Rectal smooth muscle tissue (tissue), 1 donor: ENCODE results near the gene MCUB.
A peak's percentile ranks its signal among the peaks of the same experiment; 100 is the strongest.

Experiments
- H3K27ac ChIP-seq: one replicate; pipeline ENCODE4 v1.7.0; 2013; ENCODE audit warnings: low read depth, low read length, inconsistent platforms
- H3K27me3 ChIP-seq: one replicate; pipeline ENCODE4 v1.7.0; 2013; ENCODE audit warnings: low read length; ENCODE audit not compliant: control insufficient read depth, insufficient read depth
- H3K36me3 ChIP-seq: one replicate; pipeline ENCODE4 v1.7.0; 2013; ENCODE audit warnings: low read length; ENCODE audit not compliant: control insufficient read depth, insufficient read depth
- H3K4me1 ChIP-seq: one replicate; pipeline ENCODE4 v1.7.0; 2013; ENCODE audit warnings: low read length; ENCODE audit not compliant: control insufficient read depth, insufficient read depth
- H3K4me3 ChIP-seq: one replicate; pipeline ENCODE4 v1.7.0; 2013; ENCODE audit warnings: low read length
- H3K9ac ChIP-seq: one replicate; pipeline ENCODE4 v1.7.0; 2013; ENCODE audit warnings: low read length

The MCUB gene

DNA sequence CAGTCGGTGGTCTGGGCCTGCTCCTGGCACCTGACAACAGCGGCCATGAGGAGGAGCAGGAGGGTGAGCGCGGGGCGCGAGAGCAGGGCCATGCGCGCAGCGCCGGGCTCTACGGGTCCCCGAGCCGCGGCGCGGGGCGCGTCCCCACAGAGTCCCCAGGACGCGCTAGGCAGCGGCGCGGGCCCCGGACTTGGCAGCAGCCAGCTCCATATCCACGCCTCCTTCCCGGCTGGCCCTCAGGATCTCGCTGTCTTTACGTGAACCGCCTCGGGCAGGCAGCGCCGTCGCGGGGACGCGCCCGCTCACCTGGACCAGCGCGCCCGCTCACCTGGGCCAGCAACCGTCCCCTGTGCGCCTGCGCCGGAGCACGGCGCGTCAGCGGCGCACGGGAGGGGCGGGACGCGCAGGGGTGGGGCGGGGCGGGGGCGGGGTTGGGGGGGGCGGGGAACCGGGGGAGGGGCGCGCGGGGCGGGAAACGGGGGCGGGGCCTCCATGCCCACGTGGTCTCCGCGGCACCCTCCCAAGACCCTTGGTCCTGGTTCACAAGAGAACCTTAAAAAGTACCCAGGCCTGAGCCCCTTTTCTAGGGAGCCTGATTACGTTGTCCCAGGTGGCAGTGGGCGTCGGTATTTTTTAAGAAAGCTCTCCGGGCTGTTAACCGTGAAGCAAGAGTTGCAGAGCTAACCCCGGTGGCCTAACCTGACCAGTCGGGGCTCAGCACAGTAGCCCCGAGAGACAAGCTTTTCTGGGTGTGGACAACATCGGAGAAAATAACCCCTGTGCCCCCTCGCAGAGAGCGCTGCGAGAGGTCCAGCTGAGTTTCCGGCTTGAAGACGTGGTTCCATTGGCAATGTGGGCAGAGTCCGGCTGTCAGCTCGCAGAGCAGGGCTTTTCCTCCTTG lies 169.9 kb downstream of the MCUB start, which contains the start of gene PLA2G12A:
TSS of gene PLA2G12A (minus strand) at position 353 of the 901 bp plus-strand sequence. CDS start at position 92, 261 bp downstream.
- peak within 1 kb of the TSS; percentile 98 for H3K4me3 ChIP-seq
- H3K27me3 ChIP-seq: no peaks in the 10 kb centered on the region
- no peaks in the 10 kb centered on the region for H3K36me3 ChIP-seq
- H3K9ac ChIP-seq: peak within 1 kb of the TSS; percentile 94
- peak within 1 kb of the TSS; percentile 60 for H3K27ac ChIP-seq
- H3K4me1 ChIP-seq: no peaks in the 10 kb centered on the region

DNA sequence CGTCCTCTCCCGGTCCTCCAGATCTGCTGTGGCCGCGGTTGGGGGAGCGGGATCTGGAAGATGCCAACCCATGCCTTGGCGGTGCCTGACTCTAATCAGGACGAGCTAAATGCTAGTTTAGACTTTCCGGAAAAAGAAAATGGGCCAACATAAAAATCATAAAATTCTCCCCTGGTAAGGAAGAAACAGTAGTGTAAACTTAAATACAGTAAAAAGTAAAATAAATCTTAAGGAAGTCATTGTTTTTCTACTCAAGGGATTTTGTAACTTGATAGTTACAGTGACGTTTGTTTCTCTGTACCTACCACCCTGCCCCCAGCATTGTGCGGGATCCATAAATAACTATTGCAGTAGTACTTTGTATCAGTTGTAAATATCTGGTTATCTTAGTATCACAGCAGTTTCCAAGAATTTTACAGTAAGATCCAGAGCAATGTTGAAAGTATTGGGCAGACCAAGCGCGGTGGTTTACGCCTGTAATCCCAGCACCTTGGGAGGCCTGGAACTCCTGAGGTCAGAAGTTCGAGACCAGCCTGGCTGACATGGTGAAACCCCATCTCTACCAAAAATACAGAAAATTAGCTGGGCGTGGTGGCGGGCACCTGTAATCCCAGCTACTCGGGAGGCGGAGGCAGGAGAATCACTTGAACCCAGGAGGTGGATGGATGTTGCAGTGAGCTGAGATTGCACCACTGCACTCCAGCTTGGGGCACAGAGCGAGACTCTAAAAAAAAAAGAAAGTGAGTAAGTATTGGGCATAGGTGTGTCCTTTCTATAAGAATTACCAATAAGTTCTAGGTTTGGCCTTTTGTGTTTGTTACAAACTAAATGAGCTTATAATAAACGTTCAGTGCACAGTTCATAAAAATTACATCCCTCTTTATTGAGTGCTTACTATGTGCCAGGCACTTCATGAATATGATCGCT lies 170.8 kb downstream of the MCUB start:
- peak overlapping the region; percentile 98 for H3K4me3 ChIP-seq
- H3K27ac ChIP-seq: peak overlapping the region; percentile 60
- H3K4me1 ChIP-seq: no peaks in the 10 kb centered on the region
- H3K36me3 ChIP-seq: no peaks in the 10 kb centered on the region
- H3K9ac ChIP-seq: peak overlapping the region; percentile 90
- no peaks in the 10 kb centered on the region for H3K27me3 ChIP-seq

DNA sequence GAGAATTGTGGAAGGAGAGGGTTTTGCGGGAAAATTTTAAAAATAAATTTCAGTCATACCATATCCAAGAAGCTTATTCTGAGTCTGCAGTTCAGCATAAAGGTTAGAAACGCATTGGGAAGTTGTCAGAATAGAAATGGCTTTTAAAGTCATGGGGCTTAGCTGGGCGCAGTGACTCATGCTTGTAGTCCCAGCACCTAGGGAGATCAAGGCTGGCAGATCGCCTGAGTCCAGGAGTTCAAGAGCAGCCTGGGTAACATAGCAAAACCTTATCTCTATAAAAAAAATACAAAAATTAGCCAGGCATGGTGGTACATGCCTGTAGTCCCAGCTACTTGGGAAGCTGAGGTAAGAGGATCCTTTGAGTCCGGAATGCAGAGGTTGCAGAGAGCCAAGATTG lies 173.7 kb downstream of the MCUB start:
- Histone ChIP-seq H3K36me3 (no peaks in the 10 kb centered on the region), H3K4me1 (no peaks in the 10 kb centered on the region), H3K4me3 (no peak overlapping the region), H3K9ac (no peak overlapping the region), H3K27ac (no peak overlapping the region), H3K27me3 (no peaks in the 10 kb centered on the region)

DNA sequence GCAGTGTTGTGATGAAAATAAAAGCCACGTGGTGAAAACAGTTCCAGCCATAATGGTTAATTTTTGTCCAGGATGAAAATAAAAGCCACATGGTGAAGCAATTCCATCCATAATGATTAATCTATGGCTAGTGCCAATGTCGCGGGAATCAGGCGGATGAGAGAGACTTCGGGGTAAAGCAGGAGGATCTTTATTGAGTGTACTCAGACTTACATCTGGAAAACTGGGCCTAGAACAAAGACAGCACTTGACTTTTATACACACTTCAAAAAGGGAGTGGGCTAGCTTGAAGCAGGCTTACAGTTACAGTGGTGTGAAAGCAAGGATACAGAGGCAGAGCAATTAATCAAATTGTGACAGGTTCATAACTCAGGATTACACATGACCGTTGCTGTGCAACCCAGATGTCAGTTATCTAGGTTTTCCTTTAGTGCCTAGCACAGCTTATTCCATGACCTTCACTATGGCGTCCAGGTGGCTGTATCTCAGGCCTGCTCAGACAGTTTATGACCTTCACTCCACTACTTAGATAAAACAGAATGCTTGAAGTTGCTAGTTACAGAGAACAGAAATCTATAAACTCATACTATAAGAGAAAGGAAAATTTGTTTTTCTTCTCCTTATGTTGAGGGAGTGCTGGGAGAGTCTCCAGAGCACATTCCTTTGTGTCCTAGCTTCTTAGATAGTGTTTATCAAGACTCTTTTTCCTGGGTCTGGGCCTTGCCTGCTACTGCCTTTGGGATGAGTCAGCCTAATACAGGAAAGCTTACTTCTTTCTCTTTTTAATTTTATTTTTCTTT lies 175.7 kb downstream of the MCUB start:
- H3K4me1 ChIP-seq: no peaks in the 10 kb centered on the region
- H3K4me3 ChIP-seq: no peak overlapping the region
- no peak overlapping the region for H3K27ac ChIP-seq
- no peaks in the 10 kb centered on the region for H3K27me3 ChIP-seq
- no peaks in the 10 kb centered on the region for H3K36me3 ChIP-seq
- H3K9ac ChIP-seq: no peak overlapping the region
